Measurements from ENCODE around the gene CCDC74B.
"Not testable (repeated sequence)": the region's sequence is repeated elsewhere in the genome, so short reads cannot be mapped to it uniquely, and the experiment has no call there.

The CCDC74B gene

DNA sequence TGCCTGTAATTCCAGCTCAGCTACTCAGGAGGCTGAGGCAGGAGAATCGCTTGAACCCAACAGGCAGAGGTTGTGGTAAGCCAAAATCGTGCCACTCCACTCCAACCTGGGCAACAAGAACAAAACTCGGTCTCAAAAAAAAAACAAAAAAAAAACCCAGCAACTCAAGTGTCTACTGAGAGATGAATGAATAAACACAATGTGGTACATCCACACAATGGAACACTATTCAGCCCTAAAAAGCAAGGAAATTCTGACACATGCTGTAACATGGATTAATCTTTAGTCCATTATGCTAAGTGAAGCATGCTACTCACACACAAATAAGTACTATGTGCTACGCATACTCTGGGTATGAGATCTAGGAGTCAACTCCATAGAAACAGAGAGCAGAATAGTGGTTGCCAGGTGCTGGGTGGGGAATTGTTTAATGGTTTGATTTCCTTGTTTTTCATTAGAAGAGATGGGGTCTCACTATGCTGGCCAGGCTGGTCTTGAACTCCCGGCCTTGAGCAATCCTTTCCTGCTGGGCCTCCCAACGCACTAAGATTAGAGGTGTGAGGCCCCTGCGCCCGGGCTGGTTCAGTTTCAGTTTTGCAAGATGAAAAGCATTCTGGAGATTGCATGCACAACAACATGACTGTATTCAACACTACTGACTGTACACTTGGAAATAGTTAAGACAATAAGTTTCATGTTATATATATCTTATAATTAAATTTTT, 20.5 kb upstream of the CCDC74B start:
- no peak for DNase-seq

DNA sequence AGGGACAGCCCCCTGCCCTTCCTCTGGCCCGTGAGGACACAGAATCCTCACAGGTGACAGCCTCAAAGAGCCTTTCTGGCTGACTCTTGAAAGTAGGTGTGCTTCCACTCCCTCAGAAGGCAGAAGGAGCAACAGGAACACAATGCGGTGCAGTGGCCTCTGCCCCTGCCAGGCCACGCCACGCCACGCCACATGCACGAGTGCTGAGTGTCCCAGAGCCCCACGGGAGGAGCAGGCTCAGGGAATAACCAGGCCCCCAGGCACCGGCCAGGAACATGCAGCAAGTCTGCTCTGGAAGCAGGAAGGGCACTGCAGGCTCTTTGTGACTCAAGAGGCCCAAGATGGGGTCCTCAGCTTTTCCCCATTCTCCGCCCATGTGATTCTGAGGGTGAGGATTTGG, 18.1 kb upstream of the CCDC74B start:
- DNase-seq, result no peak

GRCh38 chr2:130162486-130162885, 17.6 kb upstream of the CCDC74B start:
- not testable (repeated sequence) for DNase-seq

- not testable (repeated sequence) for DNase-seq
Measured at GRCh38 chr2:130160838-130161705, 16.2 kb upstream of the CCDC74B start.

DNA sequence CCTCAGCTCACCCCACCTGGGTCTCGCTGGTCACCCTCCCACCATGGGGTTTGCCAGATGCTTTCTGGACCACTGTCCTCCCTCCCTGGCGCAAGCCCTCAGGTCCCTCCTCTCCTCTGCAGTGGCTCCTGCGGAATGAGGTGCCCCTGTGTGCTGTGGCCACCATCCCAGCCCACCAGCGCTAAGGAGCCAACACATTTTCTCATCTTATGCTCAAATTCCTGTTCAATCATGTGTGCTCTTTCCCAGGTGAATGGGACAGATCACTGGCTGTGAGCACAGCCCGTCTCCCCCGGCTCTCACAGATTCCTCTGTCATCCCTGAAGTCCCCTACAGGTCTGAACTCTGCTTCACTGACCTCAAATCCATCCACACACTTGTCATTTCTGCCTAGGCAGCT, 15.2 kb upstream of the CCDC74B start:
- no peak for DNase-seq

GRCh38 chr2:130159376-130159775, 14.5 kb upstream of the CCDC74B start:
- not testable (repeated sequence) for DNase-seq

DNA sequence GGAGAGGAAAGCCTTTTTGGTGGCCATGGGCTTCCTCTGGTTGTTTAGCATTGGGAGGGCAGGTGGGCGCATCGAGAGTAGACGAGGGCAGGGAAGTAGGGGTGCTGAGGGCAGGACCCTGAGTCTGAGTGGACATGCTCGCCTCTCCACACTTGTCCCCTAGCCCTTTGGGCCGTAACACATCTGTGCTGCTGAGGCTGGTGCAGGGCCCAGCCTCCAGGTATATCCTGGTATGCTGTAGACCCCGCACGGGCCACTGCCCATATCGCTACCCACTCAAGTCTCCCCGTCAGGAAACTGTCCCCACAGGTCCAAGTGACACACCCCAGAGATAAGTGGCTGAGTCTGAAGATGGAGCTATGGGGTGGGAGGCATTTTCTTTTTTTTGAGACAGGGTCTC, 13.7 kb upstream of the CCDC74B start:
- DNase-seq, result no peak

- peak; percentile 68 for DNase-seq
Measured at GRCh38 chr2:130157825-130158514, 13.1 kb upstream of the CCDC74B start.

DNA sequence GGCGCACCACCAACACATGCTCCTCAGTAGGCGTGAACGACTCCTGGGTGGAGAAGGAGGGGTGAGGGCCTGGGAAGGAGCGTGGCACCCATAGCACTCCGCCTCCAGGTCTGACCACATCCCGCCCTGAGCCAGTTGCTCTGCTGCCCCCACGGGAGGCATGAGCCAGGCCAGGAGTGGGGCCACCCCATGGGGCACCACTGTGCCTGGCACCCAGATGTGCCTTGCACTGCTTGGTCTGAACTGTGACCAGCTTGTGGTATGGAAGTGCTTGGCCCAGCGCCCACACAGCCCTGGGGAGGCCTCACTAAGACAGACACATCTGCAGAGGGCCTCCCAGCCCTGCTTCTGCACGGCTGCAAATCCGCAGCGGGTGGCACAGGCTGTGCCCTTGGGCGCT, 12.4 kb upstream of the CCDC74B start:
- DNase-seq, result peak; percentile 25

GRCh38 chr2:130156624-130157004, 11.7 kb upstream of the CCDC74B start:
- DNase-seq, result no peak

- not testable (repeated sequence) for DNase-seq
Measured at GRCh38 chr2:130155956-130156623, 11.2 kb upstream of the CCDC74B start.

DNA sequence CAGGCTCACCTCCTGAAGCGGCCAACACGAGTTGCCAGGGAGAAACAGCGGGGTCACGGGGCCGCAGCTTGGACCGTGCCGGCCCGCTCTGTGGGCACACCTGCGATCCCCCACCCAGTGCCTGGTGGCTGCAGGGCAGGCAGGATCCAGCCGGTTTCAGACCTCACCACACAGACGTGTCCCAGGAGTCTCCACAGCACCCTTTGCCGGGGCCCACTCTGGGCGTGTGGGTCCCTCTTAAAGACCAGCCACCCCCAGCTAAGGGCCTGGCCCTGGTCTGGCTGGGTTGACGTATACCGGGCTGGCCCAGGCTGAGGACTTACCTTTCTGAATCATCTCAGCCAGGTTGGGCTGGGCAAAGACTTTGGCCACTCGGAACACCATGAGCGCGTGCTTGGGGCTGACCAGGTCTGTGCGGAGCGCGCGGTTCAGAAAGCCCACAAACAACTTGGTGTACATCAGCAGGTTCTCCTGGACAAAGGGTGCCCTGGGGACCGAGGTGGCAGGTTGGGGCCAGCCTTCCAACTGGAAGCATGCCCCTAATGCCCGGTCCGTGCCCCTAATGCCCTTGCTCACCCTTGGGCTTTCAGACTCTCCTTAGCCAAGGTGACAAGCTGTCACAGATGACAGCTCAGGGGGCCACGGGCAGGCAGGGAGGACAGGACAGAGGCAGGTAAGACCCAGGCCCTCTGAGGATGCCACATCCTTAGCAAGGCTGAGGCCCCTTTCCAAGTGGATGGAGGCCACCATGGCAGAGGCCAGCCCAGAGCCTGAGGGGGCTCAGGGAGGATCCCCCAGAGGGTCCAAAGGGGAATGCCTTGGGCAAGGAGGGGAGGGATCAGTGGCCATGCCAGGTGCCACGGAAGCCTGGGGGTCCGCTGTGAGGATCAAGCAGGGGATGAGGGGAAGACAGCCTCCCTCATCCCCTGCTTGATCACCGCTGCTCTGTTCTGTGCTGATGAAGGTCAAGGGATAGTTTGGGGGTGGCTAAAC, 10.2 kb upstream of the CCDC74B start:
- DNase-seq, result no peak

GRCh38 chr2:130154423-130154770, 9.5 kb upstream of the CCDC74B start:
- not testable (repeated sequence) for DNase-seq

DNA sequence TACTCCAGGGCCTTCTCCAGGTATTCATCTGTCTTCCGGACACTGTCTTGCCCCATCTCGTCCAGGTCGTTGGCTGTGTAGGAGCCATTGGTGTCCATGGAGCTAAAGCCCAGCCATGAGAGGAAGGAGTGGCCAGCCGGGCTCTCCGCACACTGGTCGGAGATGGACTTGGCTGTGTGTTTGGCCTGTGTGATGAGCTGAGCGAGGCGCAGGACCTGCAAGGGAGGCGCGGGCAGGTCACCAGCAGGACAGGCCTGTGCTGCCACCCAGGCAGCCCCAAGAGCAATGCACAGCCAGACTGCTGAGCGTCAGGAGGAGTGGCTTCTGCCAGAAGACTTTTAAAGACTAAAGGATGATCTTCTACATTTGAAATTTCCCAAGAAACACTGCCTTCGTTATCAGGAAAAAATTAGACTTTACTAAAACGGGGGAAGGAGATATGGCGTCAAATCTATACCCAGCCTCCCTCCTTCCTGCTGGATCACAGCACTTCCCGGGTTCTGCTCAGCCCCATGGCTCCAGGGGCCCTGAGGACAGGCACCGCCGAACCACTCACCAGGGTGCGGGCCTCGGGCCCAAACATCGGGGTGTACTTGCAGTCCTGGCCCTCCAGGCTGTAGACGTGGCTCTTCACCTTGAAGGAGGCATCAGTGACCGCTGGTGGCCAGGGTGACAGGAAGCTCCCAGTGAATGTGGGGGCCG, 9.0 kb upstream of the CCDC74B start:
- not testable (repeated sequence) for DNase-seq

GRCh38 chr2:130152816-130153595, 8.1 kb upstream of the CCDC74B start:
- DNase-seq, result no peak

- not testable (repeated sequence) for DNase-seq
Measured at GRCh38 chr2:130152136-130152815, 7.4 kb upstream of the CCDC74B start.

GRCh38 chr2:130151145-130151512, 6.2 kb upstream of the CCDC74B start:
- DNase-seq, result not testable (repeated sequence)

- no peak for DNase-seq
Measured at GRCh38 chr2:130150181-130151144, 5.6 kb upstream of the CCDC74B start.

Data from CD4-positive, alpha-beta T cell treated with Interleukin-15 for 1 hour (primary cell).